PC-3 (cell line): ENCODE data around the gene PPFIBP1.

Experiments
- EZH2 ChIP-seq: fragments of 300-600 bp; sonication (generic); IDR thresholded peaks from one replicate; pipeline ENCODE4 v1.6.1; 2017; ENCODE audit warnings: antibody characterized with exemption, mild to moderate bottlenecking, low read length; ENCODE audit not compliant: unreplicated experiment
- EZH2phosphoT487 ChIP-seq: fragments of 300-600 bp; sonication (generic); IDR thresholded peaks from 2 replicates; pipeline ENCODE4 v1.6.1; 2018; ENCODE audit warnings: mild to moderate bottlenecking, antibody characterized with exemption, low read length, borderline replicate concordance
- TF ChIP-seq, protein P1 (sequence below): fragments of 300-600 bp; sonication (generic); conservative IDR thresholded peaks from 2 replicates; pipeline ENCODE4 v1.5.1; 2017; ENCODE audit warnings: antibody characterized with exemption, low read depth, mild to moderate bottlenecking, low read length

DNA sequence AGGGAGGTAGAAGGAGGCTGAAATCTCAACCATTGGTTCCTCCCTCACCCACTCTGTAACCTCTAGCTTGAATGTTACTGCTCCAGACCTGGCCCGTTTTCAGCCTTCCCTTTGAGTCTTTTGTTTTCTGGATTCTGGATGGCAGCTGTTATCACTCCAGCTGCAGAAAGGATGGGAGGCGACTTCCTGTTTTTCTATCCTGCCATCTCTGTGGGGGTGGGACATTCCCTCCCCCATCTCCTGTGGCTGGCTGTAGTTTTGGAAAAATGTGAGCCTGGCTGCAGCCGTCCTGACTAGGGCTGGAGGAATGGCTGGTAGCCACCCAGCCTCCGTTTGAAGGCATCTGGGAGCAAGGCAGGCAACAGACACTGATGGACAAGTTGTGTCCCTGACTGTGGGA is 2.9 kb upstream of the PPFIBP1 start:
- TF ChIP-seq, protein P1, sequence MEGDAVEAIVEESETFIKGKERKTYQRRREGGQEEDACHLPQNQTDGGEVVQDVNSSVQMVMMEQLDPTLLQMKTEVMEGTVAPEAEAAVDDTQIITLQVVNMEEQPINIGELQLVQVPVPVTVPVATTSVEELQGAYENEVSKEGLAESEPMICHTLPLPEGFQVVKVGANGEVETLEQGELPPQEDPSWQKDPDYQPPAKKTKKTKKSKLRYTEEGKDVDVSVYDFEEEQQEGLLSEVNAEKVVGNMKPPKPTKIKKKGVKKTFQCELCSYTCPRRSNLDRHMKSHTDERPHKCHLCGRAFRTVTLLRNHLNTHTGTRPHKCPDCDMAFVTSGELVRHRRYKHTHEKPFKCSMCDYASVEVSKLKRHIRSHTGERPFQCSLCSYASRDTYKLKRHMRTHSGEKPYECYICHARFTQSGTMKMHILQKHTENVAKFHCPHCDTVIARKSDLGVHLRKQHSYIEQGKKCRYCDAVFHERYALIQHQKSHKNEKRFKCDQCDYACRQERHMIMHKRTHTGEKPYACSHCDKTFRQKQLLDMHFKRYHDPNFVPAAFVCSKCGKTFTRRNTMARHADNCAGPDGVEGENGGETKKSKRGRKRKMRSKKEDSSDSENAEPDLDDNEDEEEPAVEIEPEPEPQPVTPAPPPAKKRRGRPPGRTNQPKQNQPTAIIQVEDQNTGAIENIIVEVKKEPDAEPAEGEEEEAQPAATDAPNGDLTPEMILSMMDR = no peak
- TF ChIP-seq EZH2phosphoT487 (no peak), EZH2 (no peak)
